NCI-H526 (cell line): ENCODE measurements around the gene TM4SF20.
"Not testable (repeated sequence)": the region's sequence is repeated elsewhere in the genome, so short reads cannot be mapped to it uniquely, and the experiment has no call there.

Source experiments
- DNase-seq, 2 experiments: peaks; one replicate each; lab custom pipeline; 2025; lab: John Stamatoyannopoulos, UW

The TM4SF20 gene

GRCh38 chr2:227398684-227399670, 19.9 kb upstream of the TM4SF20 start:
- no peak for DNase-seq

- no peak for DNase-seq
Measured at GRCh38 chr2:227397562-227397961, 18.5 kb upstream of the TM4SF20 start.

GRCh38 chr2:227395556-227395955, 16.4 kb upstream of the TM4SF20 start:
- DNase-seq, result no peak

- no peak for DNase-seq
Measured at GRCh38 chr2:227394401-227394800, 15.3 kb upstream of the TM4SF20 start.

GRCh38 chr2:227390468-227391256, 11.6 kb upstream of the TM4SF20 start:
- no peak for DNase-seq

- no peak for DNase-seq
Measured at GRCh38 chr2:227389661-227390060, 10.6 kb upstream of the TM4SF20 start.

- DNase-seq, result no peak
Measured at GRCh38 chr2:227389231-227389630, 10.1 kb upstream of the TM4SF20 start.

GRCh38 chr2:227388537-227389011, 9.5 kb upstream of the TM4SF20 start:
- DNase-seq, result no peak

GRCh38 chr2:227387583-227387982, 8.5 kb upstream of the TM4SF20 start, which contains the start of gene SCYGR1:
Gene SCYGR1 (minus strand): TSS chr2:227387949. CDS start chr2:227387949, 0 bp downstream.
- not testable (repeated sequence) for DNase-seq

GRCh38 chr2:227386630-227387029, 7.5 kb upstream of the TM4SF20 start:
- DNase-seq, result no peak

- no peak for DNase-seq
Measured at GRCh38 chr2:227383686-227384085, 4.6 kb upstream of the TM4SF20 start.

- DNase-seq, result not testable (repeated sequence)
Measured at GRCh38 chr2:227382241-227382835, 3.2 kb upstream of the TM4SF20 start.

GRCh38 chr2:227378371-227378782, 729 bp downstream of the TM4SF20 start:
- DNase-seq, result no peak

GRCh38 chr2:227377467-227378351, 1.4 kb downstream of the TM4SF20 start:
- no peak for DNase-seq

GRCh38 chr2:227376656-227377396, 2.3 kb downstream of the TM4SF20 start:
- peak in 1 of 2 experiments; percentile 25 for DNase-seq

- no peak for DNase-seq
Measured at GRCh38 chr2:227374158-227374557, 4.9 kb downstream of the TM4SF20 start.

GRCh38 chr2:227373389-227373788, 5.7 kb downstream of the TM4SF20 start:
- no peak for DNase-seq

- DNase-seq, result no peak
Measured at GRCh38 chr2:227370791-227371312, 8.3 kb downstream of the TM4SF20 start.

GRCh38 chr2:227370092-227370491, 9.0 kb downstream of the TM4SF20 start:
- DNase-seq, result no peak

GRCh38 chr2:227368574-227368973, 10.5 kb downstream of the TM4SF20 start:
- no peak for DNase-seq
